Measurements from ENCODE around the gene EEFSEC. TPM values are rescaled to one million over a fixed set of nuclear protein-coding genes. Genes with fewer than 3 reads are reported as not detected.

EEFSEC gene
- total and polyA plus RNA-seq, 12 donors, result 5.5 to 15.6 (median 10.4) TPM

DNA sequence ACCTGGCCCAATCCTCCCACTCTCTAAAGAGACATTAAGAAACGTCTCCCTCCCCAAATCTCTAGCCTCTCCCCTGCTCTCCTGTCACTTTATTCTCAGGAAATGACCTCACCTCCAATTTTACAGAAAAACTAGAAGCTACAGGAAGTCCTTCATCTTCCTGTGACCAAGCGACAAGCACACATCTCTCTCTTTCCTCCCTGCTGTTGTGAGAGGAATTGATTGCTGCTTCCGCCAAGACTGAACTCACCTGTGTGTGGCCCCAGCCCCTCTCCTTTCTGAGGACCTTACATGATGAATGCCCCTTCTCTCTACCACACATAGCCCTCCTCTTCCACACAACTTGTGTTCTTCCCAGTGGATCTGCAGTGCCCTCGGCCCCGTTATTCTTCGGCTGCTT lies 295.2 kb downstream of the EEFSEC start:
- Histone ChIP-seq H3K4me3 (no peak overlapping the region), H3K27ac (no peak overlapping the region), H3K27me3 (no peaks in the 10 kb centered on the region), H3K4me1 (replicated peaks in 1 of 2) (no peaks in the 10 kb centered on the region), H3K36me3 (replicated peaks in 1 of 2) (no peaks in the 10 kb centered on the region), H3K9me3 (replicated peaks in 1 of 3) (no peaks in the 10 kb centered on the region)
- WGBS, 4 donors, result 57 to 70% (median 61%) methylated on average over 6 of the region's 6 CpGs
- no peak for DNase-seq
- no peak for TF ChIP-seq POLR2A (IDR thresholded peaks at IDR 0.05)
- TF ChIP-seq CTCF (IDR thresholded peaks at IDR 0.05), result no peak
- intact Hi-C loops (cut with DNase I), result no loop called here

GRCh38 chr3:128449111-128449638 lies 295.9 kb downstream of the EEFSEC start:
- Histone ChIP-seq H3K27me3 (no peaks in the 10 kb centered on the region), H3K27ac (no peak overlapping the region), H3K36me3 (replicated peaks in 1 of 2) (no peaks in the 10 kb centered on the region), H3K4me1 (replicated peaks in 1 of 2) (no peaks in the 10 kb centered on the region), H3K4me3 (no peak overlapping the region), H3K9me3 (replicated peaks in 1 of 3) (no peaks in the 10 kb centered on the region)
- WGBS, 4 donors, result 74 to 85% (median 78%) methylated on average over 6 of the region's 6 CpGs
- intact Hi-C loops (cut with DNase I), result no loop called here
- TF ChIP-seq POLR2A (IDR thresholded peaks at IDR 0.05) (no peak), CTCF (IDR thresholded peaks at IDR 0.05) (no peak)
- no peak for DNase-seq

DNA sequence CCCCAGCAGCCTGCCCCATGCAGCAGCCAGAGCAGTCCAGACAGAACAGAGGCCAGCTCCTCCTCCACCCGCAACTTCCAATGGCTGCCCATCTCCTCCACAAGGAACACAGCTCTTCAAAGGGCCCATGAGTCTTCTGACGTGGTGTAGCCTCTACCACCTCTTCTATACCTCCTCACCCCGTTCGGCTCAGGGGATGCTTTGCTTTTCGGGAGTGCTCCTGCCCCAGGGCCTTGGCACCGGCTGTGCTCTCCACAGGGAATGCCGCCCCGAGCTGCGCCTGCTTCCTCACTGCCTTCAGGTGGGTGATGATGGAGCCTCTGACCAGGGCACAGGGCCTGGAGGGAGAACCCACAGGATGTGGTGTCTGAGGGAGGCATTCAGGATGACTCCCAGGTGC lies 298.8 kb downstream of the EEFSEC start:
- no peaks in the 10 kb centered on the region for H3K4me1 ChIP-seq (replicated peaks in 1 of 2)
- WGBS, 4 donors, result 80 to 90% (median 85%) methylated on average over 9 of the region's 9 CpGs
- no peak for TF ChIP-seq POLR2A (IDR thresholded peaks at IDR 0.05)
- no peaks in the 10 kb centered on the region for H3K36me3 ChIP-seq (replicated peaks in 1 of 2)
- intact Hi-C loops (cut with DNase I), result no loop called here
- no peak for DNase-seq
- H3K27ac ChIP-seq, result no peak overlapping the region
- no peaks in the 10 kb centered on the region for H3K9me3 ChIP-seq (replicated peaks in 1 of 3)
- peaks cover 4% of the 10 kb centered on the region for H3K27me3 ChIP-seq
- no peak overlapping the region for H3K4me3 ChIP-seq

DNA sequence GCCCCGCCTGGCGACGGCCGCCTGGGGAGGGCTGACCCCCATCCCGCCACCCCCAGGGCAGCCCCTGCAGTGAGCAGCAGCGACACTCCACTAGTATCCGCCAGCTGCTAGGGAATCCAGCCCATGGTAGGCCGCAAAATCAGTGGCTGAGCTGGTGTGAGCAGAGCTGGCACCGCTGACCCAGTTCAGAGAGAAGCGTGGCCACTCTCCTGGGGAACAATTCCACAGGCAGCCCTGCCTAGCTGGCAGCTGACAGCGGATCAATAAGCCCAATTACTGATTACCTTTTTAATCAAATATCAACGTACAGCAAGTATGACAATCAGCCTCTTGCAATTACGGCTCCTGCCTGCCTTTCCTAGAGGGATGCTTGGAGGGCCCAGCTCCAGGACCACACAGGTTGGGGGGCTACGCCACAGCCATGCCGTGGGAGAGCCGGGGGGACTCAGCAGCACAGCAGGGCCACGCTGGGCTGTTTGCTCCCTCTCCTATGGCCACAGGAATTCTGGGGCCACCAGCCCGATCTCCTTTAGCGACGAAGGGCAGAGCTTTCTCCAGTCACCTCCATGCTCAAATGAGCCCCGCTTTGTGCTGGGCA lies 299.5 kb downstream of the EEFSEC start:
- Histone ChIP-seq H3K27ac (no peak overlapping the region), H3K4me1 (replicated peaks in 1 of 2) (no peaks in the 10 kb centered on the region), H3K27me3 (peaks cover 4% of the 10 kb centered on the region), H3K36me3 (replicated peaks in 1 of 2) (no peaks in the 10 kb centered on the region), H3K4me3 (no peak overlapping the region), H3K9me3 (replicated peaks in 1 of 3) (no peaks in the 10 kb centered on the region)
- TF ChIP-seq POLR2A (IDR thresholded peaks at IDR 0.05), result no peak
- TF ChIP-seq CTCF (IDR thresholded peaks at IDR 0.05), result no peak
- 66 to 86% (median 82%) methylated on average over 9 to 21 of the region's 21 CpGs for WGBS, 4 donors
- intact Hi-C loops (cut with DNase I), result no loop called here
- no peak for DNase-seq

Measured in adrenal gland (tissue), 12 donors.